HS-5 (cell line): ENCODE results near the gene TM4SF18.
A peak's percentile ranks its signal among the peaks of the same experiment; 100 is the strongest.
"Not testable (repeated sequence)": the region's sequence is repeated elsewhere in the genome, so short reads cannot be mapped to it uniquely, and the experiment has no call there.

Source experiments
- DNase-seq: peaks from one replicate; pipeline ENCODE4 v3.0.0-alpha.2; 2012; ENCODE audit warnings: low read depth

TM4SF18 gene

GRCh38 chr3:149333176-149333859, at the start of gene TM4SF18:
TSS of gene TM4SF18 (minus strand) at chr3:149333636. CDS start at chr3:149333382, 254 bp downstream.
- DNase-seq = no peak

- no peak for DNase-seq
Observed at GRCh38 chr3:149382518-149382917, 49.1 kb upstream of the TM4SF18 start.

GRCh38 chr3:149382101-149382467, 48.6 kb upstream of the TM4SF18 start:
- DNase-seq = peak; percentile 73

- no peak for DNase-seq
Observed at GRCh38 chr3:149381173-149382100, 48.0 kb upstream of the TM4SF18 start.

GRCh38 chr3:149380220-149380619, 46.8 kb upstream of the TM4SF18 start:
- not testable (repeated sequence) for DNase-seq

GRCh38 chr3:149378478-149379309, 45.3 kb upstream of the TM4SF18 start:
- DNase-seq = no peak

GRCh38 chr3:149377408-149378364, 44.2 kb upstream of the TM4SF18 start, which contains the start of gene TM4SF1:
TSS of gene TM4SF1 (minus strand) at chr3:149377649. CDS start at chr3:149377547, 102 bp downstream.
- DNase-seq = peak; percentile 98

GRCh38 chr3:149376718-149377407, 43.4 kb upstream of the TM4SF18 start:
- no peak for DNase-seq

GRCh38 chr3:149375501-149376196, 42.2 kb upstream of the TM4SF18 start:
- DNase-seq = no peak

GRCh38 chr3:149374793-149375500, 41.5 kb upstream of the TM4SF18 start:
- no peak for DNase-seq

GRCh38 chr3:149374391-149374790, 41.0 kb upstream of the TM4SF18 start:
- no peak for DNase-seq

GRCh38 chr3:149373235-149374125, 40.0 kb upstream of the TM4SF18 start:
- DNase-seq = peak; percentile 82

- no peak for DNase-seq
Observed at GRCh38 chr3:149371723-149372114, 38.3 kb upstream of the TM4SF18 start.

- DNase-seq = peak; percentile 57
Observed at GRCh38 chr3:149371001-149371722, 37.7 kb upstream of the TM4SF18 start.

- DNase-seq = no peak
Observed at GRCh38 chr3:149369991-149370866, 36.8 kb upstream of the TM4SF18 start.
